HL-60 (cell line): Measurements from ENCODE around the gene CXCR5.

Source experiments
- GABPA ChIP-seq: IDR thresholded peaks from 2 replicates; pipeline ENCODE4 v1.6.1; 2012; ENCODE audit warnings: low read depth
- POLR2AphosphoS5 ChIP-seq: IDR thresholded peaks from 2 replicates; pipeline ENCODE4 v1.6.1; 2012; ENCODE audit warnings: low read depth
- TF ChIP-seq, protein P1 (sequence below): IDR thresholded peaks from one replicate; pipeline ENCODE4 v1.5.1; 2011; ENCODE audit warnings: low read length, control low read depth, inconsistent platforms; ENCODE audit not compliant: insufficient read depth
- TF ChIP-seq, protein P2 (sequence below): IDR thresholded peaks from 2 replicates; pipeline ENCODE4 v1.6.1; 2012; ENCODE audit warnings: low read depth; ENCODE audit not compliant: insufficient replicate concordance

DNA sequence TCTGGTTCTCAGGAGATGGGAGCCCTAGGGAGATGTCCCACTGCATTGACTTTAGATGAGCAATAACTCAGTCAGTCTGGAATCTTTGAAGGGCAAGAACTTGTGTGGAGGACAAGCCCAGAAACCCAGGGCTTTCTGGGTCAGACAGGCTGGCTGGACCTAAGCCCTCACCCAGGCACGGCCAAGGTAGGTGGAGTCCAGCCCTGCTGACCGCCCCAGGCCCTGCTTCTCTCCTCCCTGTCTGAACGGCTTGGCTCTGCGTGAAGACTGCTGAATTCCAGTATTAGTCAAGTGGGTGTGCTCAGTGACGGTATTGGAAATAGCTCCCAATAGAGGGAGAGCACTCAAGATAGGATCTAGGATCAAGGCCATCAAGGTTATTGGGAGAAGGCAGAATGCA, 6.1 kb downstream of the CXCR5 start:
- TF ChIP-seq, protein P1, sequence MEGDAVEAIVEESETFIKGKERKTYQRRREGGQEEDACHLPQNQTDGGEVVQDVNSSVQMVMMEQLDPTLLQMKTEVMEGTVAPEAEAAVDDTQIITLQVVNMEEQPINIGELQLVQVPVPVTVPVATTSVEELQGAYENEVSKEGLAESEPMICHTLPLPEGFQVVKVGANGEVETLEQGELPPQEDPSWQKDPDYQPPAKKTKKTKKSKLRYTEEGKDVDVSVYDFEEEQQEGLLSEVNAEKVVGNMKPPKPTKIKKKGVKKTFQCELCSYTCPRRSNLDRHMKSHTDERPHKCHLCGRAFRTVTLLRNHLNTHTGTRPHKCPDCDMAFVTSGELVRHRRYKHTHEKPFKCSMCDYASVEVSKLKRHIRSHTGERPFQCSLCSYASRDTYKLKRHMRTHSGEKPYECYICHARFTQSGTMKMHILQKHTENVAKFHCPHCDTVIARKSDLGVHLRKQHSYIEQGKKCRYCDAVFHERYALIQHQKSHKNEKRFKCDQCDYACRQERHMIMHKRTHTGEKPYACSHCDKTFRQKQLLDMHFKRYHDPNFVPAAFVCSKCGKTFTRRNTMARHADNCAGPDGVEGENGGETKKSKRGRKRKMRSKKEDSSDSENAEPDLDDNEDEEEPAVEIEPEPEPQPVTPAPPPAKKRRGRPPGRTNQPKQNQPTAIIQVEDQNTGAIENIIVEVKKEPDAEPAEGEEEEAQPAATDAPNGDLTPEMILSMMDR, result no peak
- TF ChIP-seq POLR2AphosphoS5 (no peak), GABPA (no peak)
- TF ChIP-seq, protein P2, sequence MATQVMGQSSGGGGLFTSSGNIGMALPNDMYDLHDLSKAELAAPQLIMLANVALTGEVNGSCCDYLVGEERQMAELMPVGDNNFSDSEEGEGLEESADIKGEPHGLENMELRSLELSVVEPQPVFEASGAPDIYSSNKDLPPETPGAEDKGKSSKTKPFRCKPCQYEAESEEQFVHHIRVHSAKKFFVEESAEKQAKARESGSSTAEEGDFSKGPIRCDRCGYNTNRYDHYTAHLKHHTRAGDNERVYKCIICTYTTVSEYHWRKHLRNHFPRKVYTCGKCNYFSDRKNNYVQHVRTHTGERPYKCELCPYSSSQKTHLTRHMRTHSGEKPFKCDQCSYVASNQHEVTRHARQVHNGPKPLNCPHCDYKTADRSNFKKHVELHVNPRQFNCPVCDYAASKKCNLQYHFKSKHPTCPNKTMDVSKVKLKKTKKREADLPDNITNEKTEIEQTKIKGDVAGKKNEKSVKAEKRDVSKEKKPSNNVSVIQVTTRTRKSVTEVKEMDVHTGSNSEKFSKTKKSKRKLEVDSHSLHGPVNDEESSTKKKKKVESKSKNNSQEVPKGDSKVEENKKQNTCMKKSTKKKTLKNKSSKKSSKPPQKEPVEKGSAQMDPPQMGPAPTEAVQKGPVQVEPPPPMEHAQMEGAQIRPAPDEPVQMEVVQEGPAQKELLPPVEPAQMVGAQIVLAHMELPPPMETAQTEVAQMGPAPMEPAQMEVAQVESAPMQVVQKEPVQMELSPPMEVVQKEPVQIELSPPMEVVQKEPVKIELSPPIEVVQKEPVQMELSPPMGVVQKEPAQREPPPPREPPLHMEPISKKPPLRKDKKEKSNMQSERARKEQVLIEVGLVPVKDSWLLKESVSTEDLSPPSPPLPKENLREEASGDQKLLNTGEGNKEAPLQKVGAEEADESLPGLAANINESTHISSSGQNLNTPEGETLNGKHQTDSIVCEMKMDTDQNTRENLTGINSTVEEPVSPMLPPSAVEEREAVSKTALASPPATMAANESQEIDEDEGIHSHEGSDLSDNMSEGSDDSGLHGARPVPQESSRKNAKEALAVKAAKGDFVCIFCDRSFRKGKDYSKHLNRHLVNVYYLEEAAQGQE, result no peak
